Measurements from ENCODE around the gene MBTPS2. TPM values are rescaled to one million over a fixed set of nuclear protein-coding genes. Genes with fewer than 3 reads are reported as not detected.

MBTPS2 gene
- total RNA-seq, 1 donor from 2014 or later: 19.8 TPM

DNA sequence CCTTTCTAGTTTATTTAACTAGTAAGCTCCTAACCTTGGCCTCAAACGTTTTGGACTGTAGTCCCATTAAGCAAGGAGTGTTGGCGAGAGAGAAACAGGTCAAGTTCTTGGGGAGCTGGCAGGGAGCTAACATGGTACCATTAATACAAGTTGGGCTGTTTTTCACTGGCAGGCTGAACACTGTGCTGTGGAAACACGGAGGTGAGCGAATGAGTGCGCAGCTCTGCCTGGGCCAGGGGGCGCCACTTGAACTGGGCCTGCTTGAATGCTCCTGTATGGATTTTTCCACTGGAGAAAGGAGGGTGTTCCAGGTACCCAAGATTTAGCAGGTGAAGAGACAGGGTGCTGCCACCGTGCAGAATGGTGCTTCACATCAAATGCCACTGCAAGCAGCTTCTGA lies 93.7 kb downstream of the MBTPS2 start:
- H3K4me3 Mint-ChIP-seq: no peak overlapping the region
- no peaks in the 10 kb centered on the region for H3K27me3 Mint-ChIP-seq
- DNase-seq (ENCODE audit: extremely low spot score, unreplicated experiment): no peak
- H3K27ac Mint-ChIP-seq: peak overlapping the region; percentile 80
- peaks cover 9% of the 10 kb centered on the region for H3K4me1 Mint-ChIP-seq (ENCODE audit: unreplicated experiment)
- H3K36me3 Mint-ChIP-seq: no peaks in the 10 kb centered on the region
- no peaks in the 10 kb centered on the region for H3K9me3 Mint-ChIP-seq
- TF ChIP-seq, protein P1, sequence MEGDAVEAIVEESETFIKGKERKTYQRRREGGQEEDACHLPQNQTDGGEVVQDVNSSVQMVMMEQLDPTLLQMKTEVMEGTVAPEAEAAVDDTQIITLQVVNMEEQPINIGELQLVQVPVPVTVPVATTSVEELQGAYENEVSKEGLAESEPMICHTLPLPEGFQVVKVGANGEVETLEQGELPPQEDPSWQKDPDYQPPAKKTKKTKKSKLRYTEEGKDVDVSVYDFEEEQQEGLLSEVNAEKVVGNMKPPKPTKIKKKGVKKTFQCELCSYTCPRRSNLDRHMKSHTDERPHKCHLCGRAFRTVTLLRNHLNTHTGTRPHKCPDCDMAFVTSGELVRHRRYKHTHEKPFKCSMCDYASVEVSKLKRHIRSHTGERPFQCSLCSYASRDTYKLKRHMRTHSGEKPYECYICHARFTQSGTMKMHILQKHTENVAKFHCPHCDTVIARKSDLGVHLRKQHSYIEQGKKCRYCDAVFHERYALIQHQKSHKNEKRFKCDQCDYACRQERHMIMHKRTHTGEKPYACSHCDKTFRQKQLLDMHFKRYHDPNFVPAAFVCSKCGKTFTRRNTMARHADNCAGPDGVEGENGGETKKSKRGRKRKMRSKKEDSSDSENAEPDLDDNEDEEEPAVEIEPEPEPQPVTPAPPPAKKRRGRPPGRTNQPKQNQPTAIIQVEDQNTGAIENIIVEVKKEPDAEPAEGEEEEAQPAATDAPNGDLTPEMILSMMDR (conservative IDR thresholded peaks at IDR 0.05): no peak

DNA sequence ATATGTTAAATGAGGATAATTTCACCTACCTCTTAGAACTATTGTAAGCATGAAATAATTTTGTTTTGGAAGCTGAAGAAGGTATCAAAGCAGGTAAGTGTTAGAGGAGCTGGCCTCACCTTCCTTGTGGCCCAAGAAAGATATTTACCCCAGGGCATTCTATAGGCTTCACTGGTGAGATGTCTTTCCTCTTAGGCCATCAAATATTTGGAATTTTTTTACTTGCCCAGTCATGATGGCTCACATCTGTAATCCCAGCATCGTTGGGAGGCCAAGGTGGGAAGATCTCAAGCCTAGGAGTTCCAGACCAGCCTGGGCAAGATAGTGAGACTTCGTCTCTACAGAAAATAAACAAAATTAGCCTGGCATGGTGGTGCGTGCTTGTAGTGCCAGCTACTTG lies 95.0 kb downstream of the MBTPS2 start:
- Mint-ChIP-seq H3K4me1 (ENCODE audit: unreplicated experiment) (peaks cover 9% of the 10 kb centered on the region), H3K27me3 (no peaks in the 10 kb centered on the region), H3K27ac (no peak overlapping the region), H3K36me3 (no peaks in the 10 kb centered on the region), H3K9me3 (no peaks in the 10 kb centered on the region), H3K4me3 (no peak overlapping the region)
- TF ChIP-seq, protein P1 (conservative IDR thresholded peaks at IDR 0.05): no peak
- DNase-seq (ENCODE audit: extremely low spot score, unreplicated experiment): no peak

Other genes starting within 250 kb of the MBTPS2 start
- 0.21 TPM in 1 of 2 replicates, not detected in the other for gene KLHL34, start 181.3 kb upstream of the MBTPS2 start, total RNA-seq (ENCODE audit: low replicate concordance)
- gene SMPX, start 81.5 kb upstream of the MBTPS2 start, total RNA-seq (ENCODE audit: low replicate concordance): 0.95 and 2.8 TPM in 2 replicates
- 2.7 and 3.1 TPM in 2 replicates for gene YY2, start 16.4 kb downstream of the MBTPS2 start, total RNA-seq (ENCODE audit: low replicate concordance)
- gene SMS, start 101.1 kb downstream of the MBTPS2 start, total RNA-seq (ENCODE audit: low replicate concordance): 138 and 277 TPM in 2 replicates
- gene PHEX, start 192.7 kb downstream of the MBTPS2 start, total RNA-seq (ENCODE audit: low replicate concordance): 1.6 and 5.7 TPM in 2 replicates

All from type B pancreatic cell (in vitro differentiated cells).